ENCODE measurements around the gene STOX2.

STOX2 gene

GRCh38 chr4:183889190-183889589, 15.9 kb upstream of the STOX2 start:
- no peak for DNase-seq (ENCODE audit: low read depth)
- TF ChIP-seq CTCF (conservative IDR thresholded peaks at IDR 0.05; ENCODE audit: low read length) = no peak
- no peak overlapping the region for H3K4me3 ChIP-seq (ENCODE audit: low read length)

- H3K4me3 ChIP-seq (ENCODE audit: low read length) = no peak overlapping the region
- TF ChIP-seq CTCF (conservative IDR thresholded peaks at IDR 0.05; ENCODE audit: low read length) = no peak
- no peak for DNase-seq (ENCODE audit: low read depth)
Observed at GRCh38 chr4:183897193-183897592, 7.9 kb upstream of the STOX2 start.

- TF ChIP-seq CTCF (conservative IDR thresholded peaks at IDR 0.05; ENCODE audit: low read length) = no peak
- no peak overlapping the region for H3K4me3 ChIP-seq (ENCODE audit: low read length)
- no peak for DNase-seq (ENCODE audit: low read depth)
Observed at GRCh38 chr4:183898456-183898855, 6.7 kb upstream of the STOX2 start.

- no peak for DNase-seq (ENCODE audit: low read depth)
- no peak for TF ChIP-seq CTCF (conservative IDR thresholded peaks at IDR 0.05; ENCODE audit: low read length)
- H3K4me3 ChIP-seq (ENCODE audit: low read length) = no peak overlapping the region
Observed at GRCh38 chr4:183903021-183903760, 1.9 kb upstream of the STOX2 start.

- no peak for TF ChIP-seq CTCF (conservative IDR thresholded peaks at IDR 0.05; ENCODE audit: low read length)
- DNase-seq (ENCODE audit: low read depth) = peak; percentile 8
- H3K4me3 ChIP-seq (ENCODE audit: low read length) = peak overlapping the region; percentile 29
Observed at GRCh38 chr4:183905593-183906488, 734 bp downstream of the STOX2 start.

- TF ChIP-seq CTCF (conservative IDR thresholded peaks at IDR 0.05; ENCODE audit: low read length) = no peak
- DNase-seq (ENCODE audit: low read depth) = no peak
- no peak overlapping the region for H3K4me3 ChIP-seq (ENCODE audit: low read length)
Observed at GRCh38 chr4:183906489-183906738, 1.3 kb downstream of the STOX2 start.

Data from AG10803 (cell line).